HL-60 (cell line): ENCODE data around the gene ZFAND3.

Experiments
- CTCF ChIP-seq: IDR thresholded peaks from one replicate; pipeline ENCODE4 v1.5.1; 2011; ENCODE audit warnings: low read length, control low read depth, inconsistent platforms; ENCODE audit not compliant: insufficient read depth
- POLR2AphosphoS5 ChIP-seq: IDR thresholded peaks from 2 replicates; pipeline ENCODE4 v1.6.1; 2012; ENCODE audit warnings: low read depth

- no peak for TF ChIP-seq CTCF
- peak; percentile 85 for TF ChIP-seq POLR2AphosphoS5
Measured at GRCh38 chr6:37818536-37819176, 871 bp upstream of the ZFAND3 start.
